Hematopoietic multipotent progenitor cell treated with erythropoietin and hydrocortisone succinate and interleukin-3 and kit ligand, for 15 days (in vitro differentiated cells): Measurements from ENCODE around the gene LIMCH1.

Experiments
- DNase-seq: peaks from one replicate; pipeline ENCODE4 v3.0.0-alpha.2; 2015; ENCODE audit warnings: low spot score

Gene LIMCH1

GRCh38 chr4:41528512-41529205, 9.3 kb upstream of the LIMCH1 start:
- no peak for DNase-seq

- DNase-seq, result no peak
Measured at GRCh38 chr4:41530741-41531140, 7.2 kb upstream of the LIMCH1 start.

- no peak for DNase-seq
Measured at GRCh38 chr4:41532336-41532735, 5.6 kb upstream of the LIMCH1 start.

- DNase-seq, result no peak
Measured at GRCh38 chr4:41532882-41533281, 5.1 kb upstream of the LIMCH1 start.

- DNase-seq, result no peak
Measured at GRCh38 chr4:41533680-41534079, 4.3 kb upstream of the LIMCH1 start.

- DNase-seq, result no peak
Measured at GRCh38 chr4:41534404-41534803, 3.6 kb upstream of the LIMCH1 start.

- DNase-seq, result no peak
Measured at GRCh38 chr4:41535911-41536371, 2.0 kb upstream of the LIMCH1 start.

- DNase-seq, result no peak
Measured at GRCh38 chr4:41537292-41537890, 566 bp upstream of the LIMCH1 start.

- DNase-seq, result no peak
Measured at GRCh38 chr4:41538887-41539498, 1.0 kb downstream of the LIMCH1 start.

- no peak for DNase-seq
Measured at GRCh38 chr4:41539711-41540110, 1.8 kb downstream of the LIMCH1 start.

- DNase-seq, result no peak
Measured at GRCh38 chr4:41540687-41541086, 2.7 kb downstream of the LIMCH1 start.

GRCh38 chr4:41541687-41542094, 3.7 kb downstream of the LIMCH1 start:
- DNase-seq, result no peak

GRCh38 chr4:41542526-41543275, 4.7 kb downstream of the LIMCH1 start:
- no peak for DNase-seq

- no peak for DNase-seq
Measured at GRCh38 chr4:41545238-41545637, 7.3 kb downstream of the LIMCH1 start.

GRCh38 chr4:41546638-41547037, 8.7 kb downstream of the LIMCH1 start:
- DNase-seq, result no peak

GRCh38 chr4:41548305-41548880, 10.4 kb downstream of the LIMCH1 start:
- no peak for DNase-seq

- DNase-seq, result no peak
Measured at GRCh38 chr4:41549478-41549877, 11.5 kb downstream of the LIMCH1 start.

- DNase-seq, result no peak
Measured at GRCh38 chr4:41550308-41550707, 12.4 kb downstream of the LIMCH1 start.

GRCh38 chr4:41551536-41551935, 13.6 kb downstream of the LIMCH1 start:
- DNase-seq, result no peak

- no peak for DNase-seq
Measured at GRCh38 chr4:41554905-41555304, 16.9 kb downstream of the LIMCH1 start.

GRCh38 chr4:41556526-41556925, 18.6 kb downstream of the LIMCH1 start:
- DNase-seq, result no peak

- no peak for DNase-seq
Measured at GRCh38 chr4:41559940-41560516, 22.1 kb downstream of the LIMCH1 start.
